Sigmoid colon (tissue), 7 donors: ENCODE measurements around the gene ARTN. TPM values are rescaled to one million over a fixed set of nuclear protein-coding genes. Genes with fewer than 3 reads are reported as not detected.

ENCODE experiments used
- DNase-seq: peaks from one replicate; pipeline ENCODE4 v3.0.0-alpha.2; 2019
- H3K27ac ChIP-seq, 4 donors: fragments of 200-600 bp; sonication (generic); one replicate each; pipeline ENCODE4 v1.5.1; 2016 to 2019; ENCODE audit warnings: mild to moderate bottlenecking in 1 of 4
- H3K27me3 ChIP-seq, 3 donors: fragments of 200-600 bp; sonication (generic); one replicate each; pipeline ENCODE4 v1.5.1; 2019; ENCODE audit warnings: mild to moderate bottlenecking in 1 of 3
- H3K36me3 ChIP-seq, 4 donors: fragments of 200-600 bp; sonication (generic); one replicate each; pipeline ENCODE4 v1.5.1; 2016 to 2019
- H3K4me1 ChIP-seq, 4 donors: fragments of 200-600 bp; sonication (generic); one replicate each; pipeline ENCODE4 v1.5.1; 2017 to 2019
- H3K4me3 ChIP-seq, 4 donors: fragments of 200-600 bp; sonication (generic); one replicate each; pipeline ENCODE4 v1.5.1; 2017 to 2019; ENCODE audit warnings: mild to moderate bottlenecking in 2 of 4, moderate library complexity in 1 of 4
- H3K9me3 ChIP-seq, 4 donors: fragments of 200-600 bp in 3 of 4; sonication (generic) in 3 of 4; one replicate each; pipeline versions ENCODE4 v1.5.1 to v1.6.1; 2013 to 2019
- CTCF ChIP-seq, 4 experiments: fragments of 450-650 bp in 3 of 4; fragments of 200-600 bp in 1 of 4; IDR thresholded peaks; one replicate each; pipeline ENCODE4 v1.5.1; 2016 to 2019; ENCODE audit warnings: antibody characterized with exemption in 4 of 4, mild to moderate bottlenecking in 3 of 4, moderate library complexity in 2 of 4
- EP300 ChIP-seq, 4 donors: sonication (generic); formaldehyde crosslinking; IDR thresholded peaks; one replicate each; pipeline ENCODE4 v1.6.1; 2017; ENCODE audit warnings: antibody characterized with exemption in 4 of 4
- POLR2A ChIP-seq, 2 donors: fragments of 450-650 bp; IDR thresholded peaks; one replicate each; pipeline ENCODE4 v1.6.1; 2016; ENCODE audit warnings: antibody characterized with exemption in 2 of 2, mild to moderate bottlenecking in 2 of 2, moderate library complexity in 2 of 2
- POLR2AphosphoS5 ChIP-seq, 4 donors: sonication (generic); formaldehyde crosslinking; IDR thresholded peaks; one replicate each; pipeline ENCODE4 v1.6.1; 2017; ENCODE audit warnings: antibody characterized with exemption in 4 of 4
- WGBS, 2 donors: extraction: QIAGEN DNeasy Blood & Tissue Kit; methylation state at CpG; one replicate each; pipeline ENCODE4 v1.1.7; 2013; 5-methylcytosine and 5-hydroxymethylcytosine counted together
- intact Hi-C: fragments of 100-400 bp; cut with DNase I; formaldehyde crosslinking; loops from one replicate; pipeline ENCODE4 v1.15.1; 2023
- polyA plus RNA-seq, 3 donors: library from polyadenylated mRNA; stranded (reverse); fragments of 200-250 nt; gene quantifications; one replicate each; pipeline ENCODE4 v1.2.3, GENCODE V29; 2013
- total RNA-seq, 4 donors: library from RNA; depleted of rRNA; stranded (reverse); fragments of >200 nt; gene quantifications; one replicate each; pipeline ENCODE4 v1.1.0, GENCODE V29; 2016
- donor health status: healthy with polysubstance abuse.
- donor health status: Bipolar disorder and iron deficiency.
- donor health status: healthy.

Gene ARTN
- total and polyA plus RNA-seq, 7 donors = 0.99 to 8.1 (median 2.4) TPM; not detected in 2

- H3K4me3 ChIP-seq = no peak overlapping the region
- H3K9me3 ChIP-seq = no peaks in the 10 kb centered on the region
- H3K36me3 ChIP-seq = peaks cover 0 to 25% (median 7%) of the 10 kb centered on the region in 4 donors
- no peaks in the 10 kb centered on the region for H3K4me1 ChIP-seq
- DNase-seq = no peak
- 82 to 92% methylated on average over 1 of the region's 1 CpG for WGBS, 2 donors
- intact Hi-C loops = no loop called here
- no peak overlapping the region for H3K27ac ChIP-seq
- TF ChIP-seq POLR2A (IDR thresholded peaks at IDR 0.05) (no peak), POLR2AphosphoS5 (IDR thresholded peaks at IDR 0.05) (no peak), EP300 (IDR thresholded peaks at IDR 0.05) (no peak), CTCF (IDR thresholded peaks at IDR 0.05) (no peak)
- no peaks in the 10 kb centered on the region for H3K27me3 ChIP-seq
Measured at GRCh38 chr1:43893006-43893405, 40.6 kb upstream of the ARTN start.

GRCh38 chr1:43898981-43899380 lies 34.6 kb upstream of the ARTN start:
- Histone ChIP-seq H3K9me3 (no peaks in the 10 kb centered on the region), H3K4me1 (no peaks in the 10 kb centered on the region), H3K4me3 (no peak overlapping the region), H3K36me3 (peaks cover 0 to 54% (median 9%) of the 10 kb centered on the region in 4 donors), H3K27ac (no peak overlapping the region), H3K27me3 (no peaks in the 10 kb centered on the region)
- intact Hi-C loops = no loop called here
- WGBS, 2 donors = 98% methylated on average over 12 of the region's 12 CpGs
- TF ChIP-seq POLR2AphosphoS5 (IDR thresholded peaks at IDR 0.05) (no peak), EP300 (IDR thresholded peaks at IDR 0.05) (no peak), CTCF (IDR thresholded peaks at IDR 0.05) (no peak), POLR2A (IDR thresholded peaks at IDR 0.05) (no peak)
- DNase-seq = no peak

- intact Hi-C loops = no loop called here
- H3K4me1 ChIP-seq = no peaks in the 10 kb centered on the region
- DNase-seq = no peak
- H3K9me3 ChIP-seq = no peaks in the 10 kb centered on the region
- H3K27ac ChIP-seq = no peak overlapping the region
- 96 to 97% methylated on average over 3 of the region's 3 CpGs for WGBS, 2 donors
- no peak for TF ChIP-seq EP300 (IDR thresholded peaks at IDR 0.05)
- TF ChIP-seq CTCF (IDR thresholded peaks at IDR 0.05) = no peak
- TF ChIP-seq POLR2AphosphoS5 (IDR thresholded peaks at IDR 0.05) = no peak
- no peak for TF ChIP-seq POLR2A (IDR thresholded peaks at IDR 0.05)
- H3K36me3 ChIP-seq = peaks cover 0 to 44% (median 4%) of the 10 kb centered on the region in 4 donors
- H3K27me3 ChIP-seq = no peaks in the 10 kb centered on the region
- no peak overlapping the region for H3K4me3 ChIP-seq
Measured at GRCh38 chr1:43900386-43900785, 33.2 kb upstream of the ARTN start.

GRCh38 chr1:43901196-43901961 lies 32.2 kb upstream of the ARTN start:
- Histone ChIP-seq H3K4me3 (no peak overlapping the region), H3K27ac (no peak overlapping the region), H3K27me3 (no peaks in the 10 kb centered on the region), H3K4me1 (no peaks in the 10 kb centered on the region), H3K36me3 (peaks cover 0 to 35% (median 2%) of the 10 kb centered on the region in 4 donors), H3K9me3 (no peaks in the 10 kb centered on the region)
- 82 to 89% methylated on average over 7 of the region's 7 CpGs for WGBS, 2 donors
- no peak for DNase-seq
- intact Hi-C loops = no loop called here
- TF ChIP-seq CTCF (IDR thresholded peaks at IDR 0.05) (no peak), EP300 (IDR thresholded peaks at IDR 0.05) (no peak), POLR2A (IDR thresholded peaks at IDR 0.05) (no peak), POLR2AphosphoS5 (IDR thresholded peaks at IDR 0.05) (no peak)
